ENCODE results near the gene COL1A1. TPM values are rescaled to one million over a fixed set of nuclear protein-coding genes. Genes with fewer than 3 reads are reported as not detected.

COL1A1 gene
- total RNA-seq, 1 experiment from 2014 or later: 20.7 TPM

DNA sequence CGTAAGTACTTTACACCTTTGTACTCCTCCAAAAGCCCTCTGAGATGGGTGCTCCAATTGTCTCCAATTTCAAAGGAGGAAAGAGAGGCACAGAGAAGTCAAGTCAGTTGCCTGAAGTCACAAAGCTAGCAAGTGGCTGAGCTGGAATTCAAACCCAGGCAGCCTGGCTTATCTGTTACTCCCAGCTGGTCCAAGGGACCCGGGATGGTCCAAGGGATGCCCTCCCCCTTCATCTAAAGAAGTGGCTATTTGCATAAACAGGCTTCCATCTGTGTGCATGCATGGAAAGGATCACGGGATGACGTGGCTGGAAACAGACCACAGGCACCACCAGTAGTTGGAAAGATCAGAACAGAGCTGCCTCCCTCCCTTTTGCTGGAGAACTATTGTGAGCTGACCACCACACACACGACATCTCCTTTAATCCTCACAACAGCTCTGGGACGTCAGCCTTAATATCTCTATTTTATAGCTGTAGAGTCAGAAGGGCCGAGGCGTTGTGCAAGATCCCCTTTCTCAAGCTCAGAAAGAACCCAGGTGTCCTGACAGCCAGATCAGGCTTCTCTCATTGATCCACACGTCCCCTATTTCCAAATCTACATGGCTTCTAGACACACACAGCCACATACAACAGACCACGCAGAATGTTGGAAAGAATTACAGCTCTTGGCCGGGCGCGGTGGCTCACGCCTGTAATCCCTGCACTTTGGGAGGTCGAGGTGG lies 10.9 kb upstream of the COL1A1 start:
- H3K36me3 ChIP-seq (ENCODE audit: low read depth): no peaks in the 10 kb centered on the region
- no peaks in the 10 kb centered on the region for H3K9me3 ChIP-seq (ENCODE audit: insufficient read depth, low read depth)
- H3K4me3 ChIP-seq: no peak overlapping the region
- BruUV-seq (replicated peaks): no TSS peak
- H3K4me1 ChIP-seq (replicated peaks; ENCODE audit: insufficient read depth): peaks cover 12% of the 10 kb centered on the region
- ChIA-PET CTCF (interaction anchor here (0.6 to 0.7 kb wide), 2 partner anchors 78 to 156 kb away, joined by 3 to 15 read pairs; no protein-coding TSS in a partner anchor), POLR2A (ENCODE audit: unreplicated experiment) (no interaction called here)
- H3K27me3 ChIP-seq (ENCODE audit: insufficient read depth, low read depth): 0 out of 2 replicates have a peak, but pooled peaks cover 13% of the 10 kb centered on the region
- intact Hi-C loops (cut with micrococcal nuclease; ENCODE audit: unreplicated experiment): no loop called here
- H2AFZ ChIP-seq: no peak overlapping the region
- TF ChIP-seq EZH2 (IDR thresholded peaks at IDR 0.05; ENCODE audit: low read depth): no peak
- H4K20me1 ChIP-seq (ENCODE audit: insufficient read depth): no peaks in the 10 kb centered on the region
- no peaks in the 10 kb centered on the region for H3K79me2 ChIP-seq (ENCODE audit: low read depth)
- no peaks in the 10 kb centered on the region for H3F3A ChIP-seq (ENCODE audit: insufficient read depth, low read depth)
- no peak overlapping the region for H3K4me2 ChIP-seq
- no peak for DNase-seq
- no peaks in the 10 kb centered on the region for H3K9me2 ChIP-seq (ENCODE audit: insufficient read depth)
- no peak overlapping the region for H3K27ac ChIP-seq

DNA sequence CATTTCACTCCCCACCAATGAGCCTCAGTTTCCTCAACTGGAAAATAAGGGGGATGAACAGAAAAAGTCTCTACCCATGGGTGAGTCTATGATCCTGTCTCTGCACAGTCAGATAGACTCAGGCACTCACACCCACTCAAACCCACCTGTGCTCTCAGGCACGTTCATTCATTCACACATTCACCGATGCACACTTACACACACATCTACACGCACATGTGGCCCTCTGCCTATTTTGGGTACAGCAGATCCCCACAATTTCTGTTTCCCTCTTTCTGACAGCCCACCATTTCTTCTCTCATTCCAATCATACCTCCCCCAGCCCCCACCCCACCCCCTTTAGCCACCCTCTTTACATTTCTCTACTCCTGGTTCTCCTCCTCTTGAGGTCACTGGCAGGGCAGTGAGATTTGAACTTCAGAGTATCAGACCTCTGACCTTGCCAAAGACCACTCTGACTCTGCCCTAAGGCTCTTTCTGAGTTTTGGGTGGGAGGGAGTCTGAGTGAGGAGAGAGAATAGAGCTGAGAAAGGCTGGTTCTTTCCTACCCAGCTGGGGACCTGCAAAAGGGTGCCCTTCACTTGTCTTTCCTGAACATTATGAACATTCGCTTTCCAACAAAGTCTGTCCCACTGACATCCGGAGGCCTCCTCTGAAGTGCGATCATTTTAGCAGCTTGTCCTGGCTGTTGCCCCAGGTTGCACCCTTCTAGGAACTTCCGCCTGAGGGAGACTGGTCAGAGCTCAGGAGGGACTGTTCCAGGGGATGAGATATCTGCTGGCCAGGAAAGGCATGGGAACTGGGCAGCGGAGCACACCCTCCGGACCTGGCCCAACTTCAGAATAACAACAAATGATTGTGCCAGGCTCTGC lies 10.1 kb upstream of the COL1A1 start:
- H3K36me3 ChIP-seq (ENCODE audit: low read depth): no peaks in the 10 kb centered on the region
- H3K9me3 ChIP-seq (ENCODE audit: insufficient read depth, low read depth): no peaks in the 10 kb centered on the region
- peaks cover 12% of the 10 kb centered on the region for H3K4me1 ChIP-seq (replicated peaks; ENCODE audit: insufficient read depth)
- H3K4me3 ChIP-seq: no peak overlapping the region
- H3K9me2 ChIP-seq (ENCODE audit: insufficient read depth): no peaks in the 10 kb centered on the region
- H3K27me3 ChIP-seq (ENCODE audit: insufficient read depth, low read depth): 0 out of 2 replicates have a peak, but pooled peaks cover 18% of the 10 kb centered on the region
- CTCF ChIA-PET: interaction anchor here (0.6 to 0.7 kb wide), 2 partner anchors 33 to 55 kb away, joined by 10 to 20 read pairs; no protein-coding TSS in a partner anchor
- no peak for DNase-seq
- POLR2A ChIA-PET (ENCODE audit: unreplicated experiment): no interaction called here
- intact Hi-C loops (cut with micrococcal nuclease; ENCODE audit: unreplicated experiment): no loop called here
- H3K4me2 ChIP-seq: no peak overlapping the region
- no TSS peak for BruUV-seq (replicated peaks)
- H2AFZ ChIP-seq: no peak overlapping the region
- no peaks in the 10 kb centered on the region for H3F3A ChIP-seq (ENCODE audit: insufficient read depth, low read depth)
- no peaks in the 10 kb centered on the region for H3K79me2 ChIP-seq (ENCODE audit: low read depth)
- H3K27ac ChIP-seq: no peak overlapping the region
- no peaks in the 10 kb centered on the region for H4K20me1 ChIP-seq (ENCODE audit: insufficient read depth)
- TF ChIP-seq EZH2 (IDR thresholded peaks at IDR 0.05; ENCODE audit: low read depth) (no peak), CTCF (conservative IDR thresholded peaks at IDR 0.05) (no peak)

GRCh38 chr17:50210240-50211225 lies 9.1 kb upstream of the COL1A1 start:
- Histone ChIP-seq H3K27me3 (ENCODE audit: insufficient read depth, low read depth) (peaks cover 28% of the 10 kb centered on the region), H3K27ac (no peak overlapping the region), H3K79me2 (ENCODE audit: low read depth) (no peaks in the 10 kb centered on the region), H4K20me1 (ENCODE audit: insufficient read depth) (no peaks in the 10 kb centered on the region), H3K9me2 (ENCODE audit: insufficient read depth) (no peaks in the 10 kb centered on the region), H3K36me3 (ENCODE audit: low read depth) (no peaks in the 10 kb centered on the region), H3K4me1 (replicated peaks; ENCODE audit: insufficient read depth) (peaks cover 12% of the 10 kb centered on the region), H2AFZ (no peak overlapping the region), H3K9me3 (ENCODE audit: insufficient read depth, low read depth) (no peaks in the 10 kb centered on the region), H3K4me3 (no peak overlapping the region), H3K4me2 (peak overlapping the region; percentile 48), H3F3A (ENCODE audit: insufficient read depth, low read depth) (no peaks in the 10 kb centered on the region)
- ChIA-PET POLR2A (ENCODE audit: unreplicated experiment) (interaction anchor here (0.7 kb wide), 1 partner anchor 611 kb away, joined by 4 read pairs; no protein-coding TSS in a partner anchor), CTCF (interaction anchor here (0.6 to 0.7 kb wide), 2 partner anchors 34 to 56 kb away, joined by 10 to 20 read pairs; no protein-coding TSS in a partner anchor)
- BruUV-seq (replicated peaks): no TSS peak
- intact Hi-C loops (cut with micrococcal nuclease; ENCODE audit: unreplicated experiment): no loop called here
- TF ChIP-seq EZH2 (IDR thresholded peaks at IDR 0.05; ENCODE audit: low read depth) (no peak), CTCF (conservative IDR thresholded peaks at IDR 0.05) (no peak)
- DNase-seq: peak in 1 of 2 experiments; percentile 48
